IPS-NIHi11 (cell line): ENCODE data around the gene TIMP2.
"Not testable (repeated sequence)": the region's sequence is repeated elsewhere in the genome, so short reads cannot be mapped to it uniquely, and the experiment has no call there.

Experiments used
- DNase-seq: peaks from one replicate; pipeline ENCODE4 v3.0.0; 2012; ENCODE audit warnings: mixed read lengths, low spot score

TIMP2 gene

DNA sequence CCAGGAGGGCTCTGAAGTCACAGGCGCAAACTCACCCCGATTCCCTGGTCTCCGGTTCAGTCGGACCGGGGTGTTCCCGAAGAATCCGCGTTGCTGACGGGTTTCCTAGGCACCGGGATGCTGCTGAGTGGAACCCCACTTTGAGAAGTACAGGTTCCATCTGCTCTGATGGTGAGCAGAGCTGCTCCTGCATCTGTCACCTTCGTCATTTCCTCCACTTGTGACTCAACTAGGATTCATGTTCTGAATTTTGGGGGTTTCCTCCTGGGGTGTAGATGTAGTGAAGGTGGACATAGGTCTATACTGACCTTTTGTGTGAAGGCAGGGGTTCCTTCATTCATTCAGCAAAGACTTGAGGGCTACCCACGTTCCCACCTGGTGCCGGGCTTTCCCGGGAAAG, 29.5 kb upstream of the TIMP2 start:
- DNase-seq, result no peak

DNA sequence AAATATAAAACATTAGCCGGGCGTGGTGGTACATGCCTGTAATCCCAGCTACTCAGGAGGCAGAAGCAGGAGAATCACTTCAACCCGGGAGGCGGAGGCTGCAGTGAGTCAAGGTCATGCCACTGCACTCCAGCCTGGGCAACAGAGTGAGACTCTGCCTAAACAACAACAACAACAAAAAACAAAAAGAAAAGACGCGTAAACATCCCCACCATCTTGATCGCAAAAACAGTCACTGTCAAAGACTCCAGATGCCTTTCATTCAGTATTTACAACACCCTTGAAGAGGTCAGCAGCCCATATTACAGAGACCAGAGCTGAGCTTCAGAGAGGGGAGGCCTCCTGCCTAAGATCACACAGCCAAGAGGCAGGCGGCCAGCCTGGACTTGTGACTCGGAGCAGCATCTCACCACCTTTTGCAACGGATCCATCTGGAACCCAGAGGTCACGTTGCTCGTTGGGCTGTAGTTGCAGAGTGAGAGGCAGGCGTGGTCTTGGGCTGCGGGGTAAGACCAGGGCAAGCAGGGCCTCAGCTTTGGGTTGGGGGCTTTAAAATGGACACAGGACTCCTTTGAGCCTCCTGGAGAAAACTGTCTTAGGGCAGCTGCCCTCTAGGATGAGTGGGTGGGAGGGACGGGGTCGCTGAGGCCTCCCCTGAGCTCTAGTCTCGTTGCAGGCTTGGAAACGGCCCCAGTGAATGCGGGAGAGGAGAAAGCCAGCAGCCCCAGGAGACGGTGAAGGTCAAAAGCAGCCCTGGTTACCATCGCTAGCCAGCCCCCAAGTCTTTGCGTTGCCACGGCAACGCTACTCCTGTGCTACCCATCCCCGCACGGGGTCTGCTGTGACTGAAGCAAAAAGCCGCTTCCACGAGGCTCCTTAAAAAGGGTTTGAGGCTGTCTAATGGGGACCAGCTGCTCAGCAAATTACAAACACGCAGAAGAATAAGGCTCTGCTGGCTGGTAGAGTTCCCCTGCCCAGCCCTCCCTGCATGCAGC, 28.5 kb upstream of the TIMP2 start:
- peak; percentile 51 for DNase-seq

DNA sequence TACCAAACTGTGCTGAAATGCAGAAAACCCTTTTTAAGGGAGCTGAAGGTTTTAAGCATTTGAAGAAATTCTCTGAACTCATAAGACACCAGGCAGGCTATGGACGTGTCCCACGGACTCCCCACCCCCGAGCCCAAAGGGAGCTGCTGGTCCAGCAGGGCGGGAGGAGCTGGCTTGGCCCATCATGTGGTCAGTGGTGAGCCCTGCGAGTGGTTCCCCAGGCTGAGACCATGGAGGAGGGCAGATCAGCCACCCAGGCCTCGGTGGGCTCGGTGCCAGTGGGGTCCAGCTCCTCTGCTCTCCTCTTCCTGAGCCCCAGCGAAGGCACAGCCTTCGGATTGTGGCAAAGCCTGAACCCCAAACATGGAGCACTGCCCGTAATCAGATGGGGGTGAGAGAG, 27.5 kb upstream of the TIMP2 start:
- no peak for DNase-seq

DNA sequence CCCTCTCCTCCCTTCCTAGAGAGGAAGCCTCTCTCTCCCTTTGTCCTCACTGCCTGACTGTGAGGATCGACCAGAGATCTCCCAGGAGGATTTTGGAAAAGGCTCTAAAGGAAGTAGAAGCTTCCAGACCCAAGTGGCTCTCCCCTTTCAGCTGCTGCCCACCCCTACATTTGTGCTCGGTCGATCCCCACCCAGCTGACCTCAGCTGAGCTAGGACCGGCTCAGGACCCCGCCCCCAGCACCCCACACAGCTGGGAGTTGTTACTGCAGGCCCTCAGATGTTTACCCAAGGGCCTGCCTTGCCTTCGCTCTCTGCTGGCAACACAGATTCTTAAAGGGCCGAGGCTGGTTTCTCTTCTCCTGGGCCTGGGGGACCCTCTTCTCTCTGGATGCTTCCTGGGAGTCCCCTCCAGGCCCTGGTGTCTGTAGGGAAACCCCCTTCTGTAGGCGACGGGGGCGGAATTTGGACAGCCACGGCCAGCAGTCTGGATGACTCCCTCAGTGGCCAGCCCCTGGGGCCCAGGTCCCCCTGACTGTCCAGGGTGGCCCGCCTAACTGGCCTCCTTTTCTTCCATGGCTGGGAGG, 26.9 kb upstream of the TIMP2 start:
- DNase-seq, result no peak

- DNase-seq, result no peak
Measured at GRCh38 chr17:78950870-78951269, 25.7 kb upstream of the TIMP2 start.

DNA sequence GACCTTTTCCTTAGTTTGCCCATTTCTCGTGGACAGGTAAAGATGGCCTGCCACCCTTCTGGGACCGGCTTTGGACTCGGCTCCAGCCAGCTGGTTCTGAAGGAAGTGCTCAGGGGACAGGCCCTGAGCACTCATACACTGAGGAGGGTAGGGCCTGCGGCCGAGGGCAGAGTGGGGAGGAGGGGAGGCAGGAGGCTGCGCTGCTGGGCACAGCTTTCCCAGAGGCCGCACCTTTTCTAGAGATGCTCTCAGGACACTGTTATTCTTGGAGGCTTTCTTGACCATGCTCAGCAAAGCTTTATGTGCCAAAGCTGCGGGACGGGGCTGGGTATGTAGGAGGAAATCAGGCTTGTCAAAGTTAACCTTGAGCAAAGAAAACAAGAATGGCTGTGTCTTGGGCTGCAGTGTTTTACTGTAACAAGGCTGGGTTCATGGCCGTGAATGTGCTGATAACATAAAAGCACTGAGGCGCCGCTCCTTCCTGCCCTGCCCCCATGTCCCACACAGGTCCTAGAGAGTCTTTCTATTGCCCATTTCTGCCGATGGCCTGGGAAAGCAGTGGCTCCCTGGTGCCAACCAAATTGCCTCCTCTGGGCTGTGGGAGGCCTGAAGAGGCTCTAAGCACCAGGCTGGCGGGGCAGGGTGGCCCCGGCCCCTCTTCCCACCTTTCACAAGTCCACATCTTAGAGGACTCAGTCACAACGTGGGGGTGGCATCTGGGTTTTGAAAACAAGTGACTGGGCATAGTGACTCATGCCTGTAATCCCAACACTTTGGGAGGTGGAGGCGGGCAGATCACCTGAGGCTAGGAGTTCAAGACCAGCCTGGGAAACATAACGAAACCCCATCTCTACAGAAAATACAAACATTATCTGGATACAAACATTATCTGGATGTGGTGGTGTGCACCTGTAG, 22.3 kb upstream of the TIMP2 start:
- DNase-seq, result no peak

GRCh38 chr17:78946631-78947030, 21.4 kb upstream of the TIMP2 start:
- no peak for DNase-seq

- no peak for DNase-seq
Measured at GRCh38 chr17:78946131-78946530, 20.9 kb upstream of the TIMP2 start.

DNA sequence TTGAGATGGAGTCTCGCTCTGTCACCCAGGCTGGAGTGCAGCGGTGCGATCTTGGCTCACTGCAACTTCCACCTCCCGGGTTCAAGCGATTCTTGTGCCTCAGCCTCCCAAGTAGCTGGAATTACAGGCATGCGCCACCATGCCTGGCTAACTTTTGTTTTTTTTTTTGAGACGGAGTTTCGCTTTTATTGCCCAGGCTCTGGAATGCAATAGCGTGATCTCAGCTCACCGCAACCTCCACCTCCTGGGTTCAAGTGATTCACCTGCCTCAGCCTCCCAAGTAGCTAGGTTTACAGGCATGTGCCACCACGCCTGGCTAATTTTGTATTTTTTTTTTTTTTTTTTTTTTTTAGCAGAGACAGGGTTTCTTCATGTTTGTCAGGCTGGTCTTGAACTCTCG, 20.3 kb upstream of the TIMP2 start:
- DNase-seq, result not testable (repeated sequence)

- DNase-seq, result no peak
Measured at GRCh38 chr17:78944956-78945355, 19.8 kb upstream of the TIMP2 start.

DNA sequence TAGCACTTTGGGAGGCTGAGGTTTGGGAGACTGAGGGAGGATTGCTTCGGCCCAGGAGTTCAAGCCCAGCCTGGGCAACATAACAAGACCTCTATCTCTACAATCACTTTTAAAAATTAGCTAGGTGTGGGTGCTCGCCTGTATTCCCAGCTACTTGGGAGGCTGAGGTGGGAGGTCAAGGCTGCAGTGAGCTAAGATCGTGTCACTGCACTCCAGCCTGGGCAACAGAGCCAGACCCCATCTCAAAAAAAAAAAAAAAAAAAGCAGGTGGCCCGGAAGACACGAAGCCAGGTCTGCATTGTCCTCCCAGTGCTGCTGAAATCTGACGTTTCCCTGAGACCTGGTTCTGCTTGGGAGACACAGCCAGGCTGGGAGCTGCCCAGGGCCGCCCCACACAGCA, 18.8 kb upstream of the TIMP2 start:
- DNase-seq, result no peak

GRCh38 chr17:78940708-78941107, 15.5 kb upstream of the TIMP2 start:
- peak; percentile 73 for DNase-seq

DNA sequence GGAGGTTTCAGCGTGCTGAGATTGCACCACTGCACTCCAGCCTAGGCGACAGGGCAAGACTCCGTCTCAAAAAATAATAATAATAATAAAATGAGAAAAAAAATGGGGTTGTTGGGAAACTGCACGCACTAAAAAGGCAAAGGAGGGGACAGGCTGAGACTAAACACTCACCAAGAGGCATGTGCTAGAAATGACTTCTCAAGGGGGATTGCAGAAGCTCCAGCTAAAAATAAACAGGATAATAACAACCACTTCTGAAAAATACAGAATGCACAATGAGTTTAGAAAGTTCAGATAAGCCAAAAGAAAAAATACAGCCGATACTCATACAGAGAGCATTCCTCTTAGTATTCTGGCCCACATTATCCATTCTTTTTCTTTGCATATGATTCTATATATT, 15.1 kb upstream of the TIMP2 start:
- DNase-seq, result no peak

GRCh38 chr17:78939615-78940014, 14.4 kb upstream of the TIMP2 start:
- DNase-seq, result no peak

DNA sequence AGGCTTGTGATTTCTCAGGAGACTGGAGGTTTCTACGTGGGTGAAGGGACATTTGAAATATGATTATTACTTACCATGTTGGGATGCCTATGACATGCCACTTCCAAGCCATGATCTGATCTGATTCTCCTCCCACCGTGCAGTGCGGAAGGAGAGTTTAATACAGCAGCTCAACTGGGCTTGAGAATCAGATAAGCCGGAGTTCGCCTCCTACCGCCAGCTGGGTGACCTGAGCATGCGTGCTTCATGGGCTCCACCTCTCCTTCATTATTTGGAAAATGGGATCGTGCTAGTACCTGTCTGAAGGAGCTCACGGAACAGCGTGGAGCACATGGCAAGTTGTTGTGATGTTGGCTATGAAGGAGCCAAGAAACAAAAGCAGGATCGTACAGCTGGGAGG, 12.4 kb upstream of the TIMP2 start:
- DNase-seq, result no peak

DNA sequence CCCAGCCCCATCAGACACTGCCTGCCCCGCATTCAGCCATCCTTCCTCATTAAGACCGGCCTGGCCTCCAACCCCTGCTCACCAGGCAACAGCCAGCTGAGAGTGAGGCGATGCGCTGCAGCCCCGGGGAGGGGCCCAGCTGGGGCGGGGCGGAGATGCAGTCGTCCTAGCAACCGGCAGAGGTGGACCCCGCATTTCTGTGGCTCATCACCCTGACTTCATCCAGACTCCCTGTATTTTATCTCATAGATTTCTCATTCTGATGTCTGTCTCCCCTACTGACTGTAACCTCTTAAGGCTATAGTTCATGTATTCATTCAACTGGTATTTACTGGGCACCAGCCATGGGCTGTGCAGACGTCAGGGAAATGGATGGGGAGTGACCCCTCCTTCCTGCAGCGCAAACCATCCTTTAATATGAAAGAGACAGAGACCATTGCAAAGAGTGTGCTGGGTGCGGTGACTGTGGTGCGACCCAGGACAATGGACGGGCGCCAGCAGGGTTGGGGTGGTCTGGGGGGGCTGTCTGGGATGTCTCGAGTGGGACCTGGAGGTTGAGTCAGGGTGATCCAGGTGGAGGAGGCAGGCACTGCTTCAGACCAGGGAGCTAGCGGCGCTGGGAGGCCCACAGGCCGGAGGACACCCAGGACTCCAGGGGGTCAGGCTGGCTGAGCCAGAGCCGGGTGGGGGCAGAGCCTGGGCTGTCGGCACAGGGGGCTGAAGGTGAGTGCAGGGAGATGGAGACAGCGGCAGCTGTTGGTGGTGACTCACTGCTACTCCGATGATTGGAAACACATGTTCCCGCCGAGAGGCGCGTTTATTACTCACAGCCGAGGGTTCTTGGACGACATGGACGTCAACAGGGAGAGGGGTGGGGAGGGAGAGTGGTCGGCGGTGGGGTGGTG, 10.5 kb upstream of the TIMP2 start:
- no peak for DNase-seq

DNA sequence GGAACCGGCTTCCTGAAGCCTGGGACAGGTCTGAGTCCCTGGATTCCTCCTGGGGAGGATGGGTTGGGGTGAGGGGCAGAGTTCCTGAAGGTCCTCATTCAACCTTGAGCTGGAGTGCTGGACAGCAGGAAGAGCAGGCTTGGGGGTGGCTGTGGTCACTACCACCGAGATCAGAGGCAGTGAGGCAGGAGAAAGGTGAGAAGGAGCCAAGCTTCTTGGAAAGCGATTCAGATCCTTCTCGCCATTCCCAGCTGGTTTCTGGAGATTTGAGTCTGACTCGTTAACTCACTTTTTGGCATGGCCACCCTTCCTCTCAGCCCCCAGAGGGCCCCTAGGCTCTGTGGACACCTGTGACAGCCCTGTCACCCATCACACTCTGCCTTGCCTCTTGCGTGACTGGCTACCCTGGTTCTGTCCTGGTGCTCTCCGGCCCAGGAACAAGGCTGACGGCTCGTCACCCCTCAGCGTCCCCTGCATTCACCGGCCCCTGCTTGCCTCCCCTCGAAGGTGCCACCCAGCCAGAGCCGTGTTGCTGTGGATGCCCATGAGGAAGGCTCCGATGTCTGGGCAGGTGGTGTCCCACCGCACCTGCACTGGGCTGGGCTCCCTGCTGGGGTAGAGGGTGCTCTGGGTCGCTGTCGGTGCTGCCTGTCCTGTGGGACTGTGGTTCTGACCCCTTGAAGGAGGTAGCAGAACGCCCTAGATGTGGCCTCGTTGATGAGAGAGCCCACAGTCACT, 9.7 kb upstream of the TIMP2 start:
- no peak for DNase-seq

DNA sequence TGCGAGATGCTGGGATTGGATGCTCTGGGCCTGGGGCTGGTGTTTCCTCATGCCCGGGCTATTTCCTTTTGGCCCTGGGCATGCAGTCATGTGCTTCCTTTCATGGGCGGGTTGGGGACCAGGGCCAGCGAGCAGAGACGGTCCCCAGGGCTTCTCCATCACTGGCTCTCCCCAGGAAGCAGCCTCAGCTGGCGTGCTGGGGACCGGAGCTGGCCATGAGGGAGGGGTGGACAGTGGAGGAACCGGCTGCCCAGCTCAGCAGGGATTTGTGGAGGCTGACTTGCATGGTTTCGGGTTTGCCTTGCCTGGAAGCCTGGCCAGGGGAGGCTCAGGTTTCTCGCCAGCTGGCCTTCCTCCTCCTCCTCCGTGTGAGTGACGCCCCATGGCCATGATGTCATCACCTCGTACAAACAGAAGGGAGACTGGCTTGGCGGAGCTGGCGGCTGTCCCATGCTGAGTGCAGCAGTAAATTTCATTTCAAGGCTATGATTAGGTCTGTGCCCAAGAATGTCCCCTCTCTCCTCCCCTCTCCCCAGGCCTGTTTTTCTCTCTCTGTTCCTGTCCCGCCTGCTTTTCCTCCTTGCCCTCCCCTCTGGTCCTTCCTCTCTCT, 8.9 kb upstream of the TIMP2 start:
- DNase-seq, result peak; percentile 86

DNA sequence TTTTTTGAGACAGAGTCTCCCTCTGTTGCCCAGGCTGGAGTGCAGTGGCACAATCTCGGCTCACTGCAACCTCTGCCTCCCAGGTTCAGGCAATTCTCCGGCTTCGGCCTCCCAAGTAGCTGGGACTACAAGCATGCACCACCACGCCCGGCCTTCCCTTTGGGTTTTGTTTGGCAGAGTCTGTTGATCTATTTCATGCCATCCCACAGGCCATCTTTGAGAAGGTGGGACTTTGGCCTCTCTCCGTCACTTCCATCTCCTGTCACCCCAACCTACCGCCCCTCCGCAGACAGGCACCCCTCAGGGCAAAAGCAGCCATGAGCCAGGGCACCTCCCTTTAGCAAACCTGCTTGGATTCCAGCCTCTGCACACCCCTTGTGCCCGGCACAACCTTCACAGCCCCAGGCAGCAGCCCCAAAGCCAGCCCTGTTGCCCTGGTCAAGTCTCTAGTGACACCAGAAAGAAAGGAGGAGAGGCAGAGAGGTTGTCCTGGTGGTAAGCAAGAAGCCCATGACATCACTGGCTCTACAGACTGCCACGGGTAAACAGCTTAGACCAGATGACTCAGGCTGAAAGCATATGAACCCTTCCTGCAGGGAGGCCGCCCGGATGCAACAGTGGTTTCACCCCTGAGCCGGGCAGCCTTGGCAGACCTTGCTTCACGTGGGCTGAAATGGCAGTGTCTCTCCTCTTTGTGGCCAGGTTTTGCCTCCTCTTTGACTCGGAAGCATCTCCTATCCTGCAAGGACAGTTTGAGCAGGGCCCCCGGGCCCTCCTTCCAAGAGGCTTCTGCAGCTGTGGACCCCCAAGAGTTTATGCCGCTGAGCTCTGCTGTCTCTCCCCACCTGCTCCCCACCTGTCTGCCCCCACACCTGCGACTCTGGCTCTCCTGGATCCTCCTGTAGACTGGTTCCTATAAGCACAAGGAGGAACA, 8.1 kb upstream of the TIMP2 start:
- DNase-seq, result no peak
